B cell (primary cell): ENCODE results near the gene PTPRN2.

Source experiments
- EZH2 ChIP-seq: IDR thresholded peaks from 2 replicates; pipeline ENCODE4 v1.6.1; 2012; ENCODE audit warnings: borderline replicate concordance, low read depth, mild to moderate bottlenecking, moderate library complexity, low read length; ENCODE audit not compliant: insufficient read depth, poor library complexity, severe bottlenecking
- TF ChIP-seq, protein P1 (sequence below): fragments of 200-600 bp; IDR thresholded peaks from one replicate; pipeline ENCODE4 v1.8.0; 2022; ENCODE audit warnings: antibody characterized with exemption, mild to moderate bottlenecking

GRCh38 chr7:157849726-157850125, 737.9 kb downstream of the PTPRN2 start:
- TF ChIP-seq, protein P1, sequence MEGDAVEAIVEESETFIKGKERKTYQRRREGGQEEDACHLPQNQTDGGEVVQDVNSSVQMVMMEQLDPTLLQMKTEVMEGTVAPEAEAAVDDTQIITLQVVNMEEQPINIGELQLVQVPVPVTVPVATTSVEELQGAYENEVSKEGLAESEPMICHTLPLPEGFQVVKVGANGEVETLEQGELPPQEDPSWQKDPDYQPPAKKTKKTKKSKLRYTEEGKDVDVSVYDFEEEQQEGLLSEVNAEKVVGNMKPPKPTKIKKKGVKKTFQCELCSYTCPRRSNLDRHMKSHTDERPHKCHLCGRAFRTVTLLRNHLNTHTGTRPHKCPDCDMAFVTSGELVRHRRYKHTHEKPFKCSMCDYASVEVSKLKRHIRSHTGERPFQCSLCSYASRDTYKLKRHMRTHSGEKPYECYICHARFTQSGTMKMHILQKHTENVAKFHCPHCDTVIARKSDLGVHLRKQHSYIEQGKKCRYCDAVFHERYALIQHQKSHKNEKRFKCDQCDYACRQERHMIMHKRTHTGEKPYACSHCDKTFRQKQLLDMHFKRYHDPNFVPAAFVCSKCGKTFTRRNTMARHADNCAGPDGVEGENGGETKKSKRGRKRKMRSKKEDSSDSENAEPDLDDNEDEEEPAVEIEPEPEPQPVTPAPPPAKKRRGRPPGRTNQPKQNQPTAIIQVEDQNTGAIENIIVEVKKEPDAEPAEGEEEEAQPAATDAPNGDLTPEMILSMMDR = no peak
- TF ChIP-seq EZH2 = no peak
